HG02884 (cell line): ENCODE data around the gene KCNJ9.
"Not testable (repeated sequence)": the region's sequence is repeated elsewhere in the genome, so short reads cannot be mapped to it uniquely, and the experiment has no call there.

ENCODE experiments used
- ATAC-seq: cut with Tn5 transposase; IDR thresholded peaks from one replicate; pipeline ENCODE4 v1.9.1; 2021; ENCODE audit warnings: mild to moderate bottlenecking, moderate library complexity; ENCODE audit not compliant: unreplicated experiment

KCNJ9 gene

GRCh38 chr1:160081261-160081936, at the start of gene KCNJ9:
Gene KCNJ9, plus strand, starts transcription at chr1:160081538. Its CDS starts 2,493 bp downstream, at chr1:160084031.
- no peak for ATAC-seq

DNA sequence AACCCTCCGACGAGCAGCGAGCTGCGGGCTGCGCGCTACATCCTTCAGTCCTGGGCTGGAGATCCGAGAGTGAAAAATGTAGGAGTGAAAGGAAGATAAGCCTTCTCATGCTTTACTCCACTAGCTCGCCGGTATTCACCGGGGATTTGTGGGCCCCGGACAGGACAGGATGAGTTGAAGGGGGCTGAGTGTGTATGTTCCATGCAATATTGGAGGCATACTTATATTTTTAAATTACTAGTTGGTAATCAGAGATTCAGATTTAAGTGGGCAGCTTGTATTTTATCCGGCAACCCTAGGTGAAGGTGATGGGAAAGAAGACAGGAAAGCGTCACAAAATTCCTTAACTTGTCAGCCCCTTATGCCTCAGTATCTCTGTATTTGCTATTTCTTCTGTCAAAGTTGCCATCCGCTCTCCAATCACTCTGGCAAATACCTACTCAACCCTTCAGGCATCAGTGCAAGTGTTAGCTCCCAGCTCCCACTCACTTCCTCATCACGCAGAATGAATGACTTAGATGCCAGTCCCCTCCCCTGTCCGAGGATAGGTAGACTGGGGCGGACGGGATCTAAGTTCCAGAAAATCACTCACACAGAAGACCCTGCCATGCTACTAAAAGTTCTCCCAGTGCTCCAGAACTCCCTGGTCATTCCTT, 49.0 kb upstream of the KCNJ9 start:
- ATAC-seq, result peak; percentile 26

GRCh38 chr1:160040476-160040875, 40.9 kb upstream of the KCNJ9 start:
- no peak for ATAC-seq

DNA sequence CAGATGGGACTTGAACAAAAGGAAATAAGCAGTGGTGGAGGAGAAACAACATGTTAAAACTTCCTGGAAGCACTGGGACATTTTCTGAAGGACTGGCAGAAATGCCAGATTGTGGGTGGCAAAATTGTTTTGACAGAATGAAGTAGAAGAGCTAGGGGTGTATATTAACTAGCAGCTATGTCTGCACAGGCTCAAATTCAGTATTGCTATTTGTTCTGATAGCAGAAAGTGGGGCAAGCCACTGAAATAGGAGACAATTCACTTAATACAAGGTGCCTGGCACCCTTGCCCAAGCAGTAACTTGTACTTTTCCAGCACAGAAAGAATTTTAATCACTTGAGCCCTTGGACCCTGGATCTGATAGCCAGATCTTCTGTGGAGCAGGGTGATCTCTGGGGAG, 37.8 kb upstream of the KCNJ9 start:
- ATAC-seq, result no peak

DNA sequence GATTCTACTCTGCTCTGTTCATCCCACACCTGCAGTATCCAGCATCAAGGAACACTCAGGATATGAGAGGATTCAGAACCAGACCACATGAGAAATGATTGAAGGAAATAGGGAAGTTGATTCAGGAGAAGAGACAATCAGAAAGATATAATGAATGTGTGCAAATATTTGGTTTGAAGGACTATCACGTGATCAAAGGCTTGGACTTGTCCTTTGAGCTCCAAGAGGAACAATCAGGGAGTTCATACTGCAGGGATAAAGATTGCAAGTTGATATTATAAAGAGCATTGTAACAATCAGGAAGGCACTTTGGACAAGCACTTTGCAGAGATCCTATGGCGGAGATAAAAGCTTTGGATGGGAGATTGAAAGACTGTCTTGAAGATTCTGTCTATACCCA, 35.7 kb upstream of the KCNJ9 start:
- ATAC-seq, result no peak

GRCh38 chr1:160046494-160047110, 34.7 kb upstream of the KCNJ9 start:
- peak; percentile 60 for ATAC-seq

- ATAC-seq, result peak; percentile 33
These were observed 34.0 kb upstream of the KCNJ9 start for GRCh38 chr1:160047111-160047991.

DNA sequence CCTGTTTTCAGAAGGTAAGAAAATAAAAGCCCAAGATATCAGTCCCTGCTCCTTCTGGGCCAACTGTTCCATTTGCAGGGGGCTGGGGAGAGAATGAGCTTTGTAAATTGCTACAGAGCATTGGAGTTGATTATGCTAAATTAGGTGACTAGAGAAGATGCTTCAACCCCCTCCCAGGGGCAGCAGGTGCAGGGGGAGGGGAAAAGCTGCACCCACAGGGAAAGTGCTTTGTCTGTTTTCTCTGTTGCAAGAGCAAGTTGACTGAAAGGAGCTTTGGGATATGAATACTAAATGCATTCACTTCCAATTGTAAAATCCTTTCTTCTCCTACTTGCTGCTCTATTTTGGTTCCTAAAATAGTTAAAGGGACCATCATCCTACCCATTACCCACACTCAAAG, 33.0 kb upstream of the KCNJ9 start:
- ATAC-seq, result no peak

DNA sequence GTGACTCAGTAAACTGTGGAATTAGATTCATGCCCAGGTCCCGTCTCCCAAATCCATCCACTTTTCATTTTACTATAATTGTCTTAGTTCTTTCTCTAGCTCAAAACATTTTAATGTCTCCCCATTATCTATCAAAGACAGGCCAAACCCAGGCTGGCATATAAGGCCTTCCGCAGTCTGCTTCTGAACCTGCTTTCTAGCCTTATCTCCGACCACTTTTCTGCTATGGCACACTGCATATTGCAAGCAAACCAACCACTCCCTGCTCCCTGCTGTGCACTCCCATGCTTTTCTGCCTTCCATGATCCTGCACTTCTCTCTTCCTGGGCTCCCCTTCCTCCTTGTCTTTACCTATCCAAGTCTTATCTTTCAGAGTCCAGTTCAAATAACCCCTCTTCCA, 32.2 kb upstream of the KCNJ9 start:
- no peak for ATAC-seq

- not testable (repeated sequence) for ATAC-seq
These were observed 31.2 kb upstream of the KCNJ9 start for GRCh38 chr1:160050182-160050581.

- no peak for ATAC-seq
These were observed 30.7 kb upstream of the KCNJ9 start for GRCh38 chr1:160050619-160051018.

DNA sequence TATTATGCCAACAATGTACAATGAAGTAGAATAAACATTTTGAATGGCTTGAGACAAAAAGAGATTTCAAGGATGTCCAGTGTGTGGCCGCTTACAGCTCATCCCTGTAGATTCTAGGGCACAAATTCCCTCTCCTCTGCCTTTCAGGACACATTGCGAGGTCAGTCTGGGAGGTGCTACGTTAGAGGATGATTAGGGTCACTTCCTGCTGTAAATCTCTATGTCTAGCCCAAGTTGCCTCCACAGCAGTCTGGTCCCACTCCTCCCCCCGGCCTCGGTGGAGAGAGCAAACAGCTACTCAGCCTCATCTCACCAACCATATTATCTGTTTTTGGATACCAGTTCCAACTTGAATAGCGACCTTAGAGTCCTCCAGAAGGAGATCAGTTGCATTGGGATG, 28.4 kb upstream of the KCNJ9 start:
- ATAC-seq, result no peak

DNA sequence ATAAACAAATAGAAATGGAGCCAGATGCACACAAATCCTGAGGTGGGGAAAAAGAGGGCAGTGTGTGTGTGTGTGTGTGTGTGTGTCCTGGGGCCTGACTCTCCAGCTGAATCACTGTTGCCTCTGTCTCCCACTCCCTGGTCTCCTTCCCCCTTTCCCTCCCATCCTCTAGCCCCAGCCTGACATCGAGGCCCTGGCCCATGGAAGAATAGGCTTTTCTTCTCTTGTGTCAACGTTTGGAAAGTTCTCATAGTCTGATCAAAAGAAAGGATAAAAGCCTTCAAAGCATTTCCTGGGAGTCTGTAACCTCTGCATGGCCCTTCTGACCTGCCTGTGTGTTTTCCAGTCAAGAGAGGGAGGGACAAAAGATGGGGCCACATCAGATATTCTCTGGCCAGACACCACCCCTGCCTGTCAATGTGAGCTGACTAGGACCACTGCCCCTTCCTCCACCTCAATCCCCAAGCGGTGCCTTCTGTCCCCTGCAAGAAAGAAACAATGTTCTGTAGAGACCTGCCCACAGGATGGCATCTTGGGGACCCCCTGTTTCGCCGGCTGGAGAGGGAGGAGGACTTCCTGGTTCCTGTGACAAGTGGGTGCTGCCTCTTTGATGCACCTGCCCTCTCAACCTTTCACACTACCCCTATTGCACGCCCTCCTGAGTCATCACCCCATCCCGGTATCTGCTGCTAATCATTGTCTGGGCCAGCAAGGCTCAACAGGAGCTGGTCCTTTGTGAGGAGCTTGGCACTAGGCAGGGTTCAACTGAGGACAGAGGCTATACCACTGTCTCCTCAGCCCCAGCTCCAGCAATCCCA, 27.6 kb upstream of the KCNJ9 start:
- ATAC-seq, result no peak

GRCh38 chr1:160056648-160057169, 24.6 kb upstream of the KCNJ9 start:
- no peak for ATAC-seq

DNA sequence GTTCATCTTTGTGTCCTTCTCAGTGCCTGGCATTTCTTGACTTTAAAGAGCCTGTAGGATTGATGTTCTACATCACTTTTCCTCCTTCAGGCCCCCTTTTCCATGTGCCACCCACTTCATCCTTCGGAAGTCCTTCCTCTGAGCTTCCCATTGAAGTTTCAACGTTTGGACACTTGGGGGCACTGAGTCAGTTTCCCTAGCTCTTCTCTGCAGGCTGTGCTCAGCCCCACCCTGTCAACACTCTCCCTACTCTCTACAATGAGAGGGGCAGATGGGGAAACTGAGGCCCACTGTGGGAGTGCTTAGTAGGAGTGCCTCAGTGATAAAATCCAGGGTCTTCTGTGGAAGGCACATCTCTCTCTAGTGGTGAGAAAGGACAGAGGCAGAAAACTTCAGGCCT, 23.3 kb upstream of the KCNJ9 start:
- ATAC-seq, result no peak

DNA sequence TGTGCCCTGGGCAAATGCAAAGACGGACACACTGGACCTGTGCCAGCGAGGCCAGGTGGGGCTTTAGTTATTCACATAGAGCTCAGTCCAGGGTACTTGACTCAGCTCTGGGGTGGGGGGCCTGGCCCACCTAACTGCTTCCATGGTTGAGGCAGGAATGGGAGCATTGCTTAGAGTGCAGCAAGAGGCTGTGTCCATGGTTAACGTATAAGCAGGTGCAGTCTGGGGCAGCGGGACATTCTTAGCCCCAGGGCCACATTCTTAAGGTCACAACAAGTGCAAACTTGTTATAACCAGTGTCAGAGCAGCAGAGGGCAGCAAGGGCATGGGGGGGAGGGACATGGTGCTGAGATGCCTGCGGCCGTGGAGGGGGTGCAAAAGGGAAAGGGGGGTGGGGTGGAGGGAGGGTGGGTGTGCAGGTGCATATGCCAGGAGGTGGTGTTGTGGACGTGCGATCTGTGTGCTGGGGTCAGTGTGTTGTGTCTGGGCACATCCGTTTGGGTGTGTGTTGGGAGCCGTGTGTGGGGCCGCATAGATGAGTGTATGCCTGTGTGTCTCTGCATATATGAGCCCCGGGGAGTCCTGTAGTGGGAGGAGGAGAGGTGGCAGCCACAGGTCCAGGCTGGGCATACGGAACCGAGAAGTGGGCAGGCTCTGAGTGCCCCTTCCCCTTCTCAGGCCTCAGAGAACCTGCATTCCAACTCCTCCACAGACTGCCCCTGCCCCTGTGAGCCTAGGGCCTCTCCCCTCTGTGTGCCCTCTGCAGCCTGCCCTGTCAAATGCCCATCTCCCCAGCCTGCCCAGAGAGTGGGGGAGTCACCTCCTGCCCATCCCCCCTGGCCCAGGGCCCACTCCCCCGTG, 19.7 kb upstream of the KCNJ9 start:
- no peak for ATAC-seq

- no peak for ATAC-seq
These were observed 19.2 kb upstream of the KCNJ9 start for GRCh38 chr1:160062230-160062532.

DNA sequence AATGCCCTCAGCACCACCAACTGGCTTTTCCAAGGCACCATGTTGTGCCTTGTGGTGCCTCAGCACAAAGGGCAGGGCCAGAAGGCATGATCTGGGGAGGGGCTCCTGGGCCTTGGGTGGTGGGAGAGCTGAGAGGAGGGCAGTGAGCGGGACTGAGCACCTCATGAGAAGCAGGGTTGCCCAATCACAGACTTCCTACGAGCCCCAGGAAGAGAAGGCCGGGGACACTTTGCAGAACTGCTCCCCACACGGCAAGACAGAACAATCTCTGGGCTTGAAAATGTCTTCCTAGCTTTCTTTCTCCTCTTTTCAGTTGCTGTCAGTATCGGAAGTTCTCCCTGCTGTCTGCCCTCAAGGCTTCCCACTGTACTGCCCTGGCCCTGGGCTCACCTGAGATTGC, 18.2 kb upstream of the KCNJ9 start:
- ATAC-seq, result no peak

- ATAC-seq, result no peak
These were observed 17.2 kb upstream of the KCNJ9 start for GRCh38 chr1:160064164-160064563.
